Caco-2 (cell line): Measurements from ENCODE around the gene AADACL4. TPM values are rescaled to one million over a fixed set of nuclear protein-coding genes. Genes with fewer than 3 reads are reported as not detected.

Experiments used
- BruUV-seq: library from RNA; stranded (reverse); fragments of 400-500 nt; replicated peaks from 2 replicates; lab custom pipeline; 2021; lab: Mats Ljungman, UMichigan
- CTCF ChIA-PET: fragments of 300-600 bp; sonication (Branson Sonifier 250); formaldehyde crosslinking; loops from one replicate; lab custom pipeline; 2022; ENCODE audit warnings: antibody characterized with exemption; lab: Charles Lee
- POLR2A ChIA-PET: fragments of 300-600 bp; sonication (Branson Sonifier 250); formaldehyde crosslinking; loops from one replicate; lab custom pipeline; 2022; ENCODE audit warnings: antibody characterized with exemption; lab: Charles Lee
- DNase-seq, 2 experiments: peaks; one replicate each; pipeline versions ENCODE4 v3.0.0 to v3.0.0-alpha.2; 2020 to 2022
- H3K27me3 ChIP-seq: replicated peaks from 2 replicates; pipeline ENCODE4 v1.6.0; 2011; ENCODE audit warnings: low read length; ENCODE audit not compliant: control insufficient read depth, insufficient read depth
- H3K36me3 ChIP-seq: 2 replicates; pipeline ENCODE4 v1.5.1; 2011; ENCODE audit warnings: low read length; ENCODE audit not compliant: control insufficient read depth, insufficient read depth
- H3K4me1 ChIP-seq: fragments of 250-450 bp; sonication (Bioruptor Pico); 2 replicates; pipeline ENCODE4 v1.5.1; 2020; ENCODE audit warnings: mild to moderate bottlenecking
- H3K4me3 ChIP-seq: 2 replicates; pipeline ENCODE4 v1.5.1; 2011; ENCODE audit warnings: low read depth, mild to moderate bottlenecking, control low read depth, low read length
- H3K9me3 ChIP-seq: fragments of 250-450 bp; sonication (Bioruptor Pico); 2 replicates; pipeline ENCODE4 v1.5.1; 2020; ENCODE audit warnings: mild to moderate bottlenecking, moderate library complexity
- H3K27ac Mint-ChIP-seq: one replicate; pipeline ENCODE4 v1.8.0; 2022; ENCODE audit warnings: mixed read lengths; ENCODE audit not compliant: unreplicated experiment
- H3K27me3 Mint-ChIP-seq: one replicate; pipeline ENCODE4 v1.8.0; 2022; ENCODE audit warnings: mixed read lengths; ENCODE audit not compliant: insufficient read depth, unreplicated experiment
- H3K36me3 Mint-ChIP-seq: one replicate; pipeline ENCODE4 v1.8.0; 2022; ENCODE audit warnings: mild to moderate bottlenecking, mixed read lengths; ENCODE audit not compliant: insufficient read depth, unreplicated experiment
- H3K4me1 Mint-ChIP-seq: one replicate; pipeline ENCODE4 v1.8.0; 2022; ENCODE audit warnings: low read depth, mixed read lengths; ENCODE audit not compliant: unreplicated experiment
- H3K4me3 Mint-ChIP-seq: one replicate; pipeline ENCODE4 v1.8.0; 2022; ENCODE audit warnings: mild to moderate bottlenecking, moderate library complexity, mixed read lengths; ENCODE audit not compliant: unreplicated experiment
- H3K9me3 Mint-ChIP-seq: one replicate; pipeline ENCODE4 v1.8.0; 2022; ENCODE audit warnings: mixed read lengths; ENCODE audit not compliant: unreplicated experiment
- intact Hi-C: fragments of 100-400 bp; cut with micrococcal nuclease; formaldehyde crosslinking; loops from one replicate; pipeline ENCODE4 v1.10.0; 2022; ENCODE audit not compliant: unreplicated experiment
- total RNA-seq: library from RNA; stranded (reverse); gene quantifications from 2 replicates; pipeline ENCODE4 v1.2.3, GENCODE V29; 2022
- TF ChIP-seq, protein P1 (sequence below), 2 experiments: fragments of 200-600 bp in 1 of 2; IDR thresholded peaks; 1 replicate in 1 of 2; 2 replicates in 1 of 2; pipeline versions ENCODE4 v1.5.1 to v1.8.0; 2011 to 2022; ENCODE audit warnings: antibody characterized with exemption in 1 of 2, control low read depth in 1 of 2, inconsistent platforms in 1 of 2, low read depth in 1 of 2, low read length in 1 of 2, mild to moderate bottlenecking in 1 of 2, moderate library complexity in 1 of 2; ENCODE audit not compliant: insufficient read depth in 1 of 2, severe bottlenecking in 1 of 2, unreplicated experiment in 1 of 2

Gene AADACL4
- total RNA-seq, 1 experiment from 2014 or later: not detected

DNA sequence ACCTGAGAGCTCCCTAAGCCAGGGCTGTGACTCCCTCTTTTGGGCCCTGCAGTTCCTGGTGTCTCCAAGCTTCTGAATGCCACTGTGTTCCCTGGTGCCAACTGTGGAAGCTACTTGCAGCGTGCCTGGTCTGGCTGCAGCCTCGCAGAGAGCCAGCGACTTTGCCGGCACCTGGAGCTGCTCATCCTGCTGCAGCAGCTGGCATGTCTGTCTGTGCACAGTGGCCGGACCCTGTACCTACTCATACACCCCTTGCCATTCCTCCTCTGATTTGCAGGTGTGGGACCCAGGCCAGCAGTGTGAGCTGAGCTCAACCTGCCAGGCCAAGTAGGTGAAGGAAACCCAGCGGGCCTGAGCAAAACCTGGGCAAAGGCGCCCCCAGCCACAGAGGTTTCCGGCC lies 12.3 kb upstream of the AADACL4 start:
- no peak overlapping the region for H3K4me3 Mint-ChIP-seq
- Histone ChIP-seq H3K9me3 (no peaks in the 10 kb centered on the region; the same call in 1 of the 2 replicates), H3K27me3 (no peaks in the 10 kb centered on the region), H3K36me3 (no peaks in the 10 kb centered on the region), H3K4me3 (no peak overlapping the region), H3K4me1 (peaks cover 6% of the 10 kb centered on the region)
- intact Hi-C loops: no loop called here
- ChIA-PET CTCF (interaction anchor here (1.7 kb wide), 1 partner anchor 28 kb away, joined by 3 read pairs; no protein-coding TSS in a partner anchor), POLR2A (no interaction called here)
- H3K4me1 Mint-ChIP-seq: no peaks in the 10 kb centered on the region
- H3K27me3 Mint-ChIP-seq: no peaks in the 10 kb centered on the region
- TF ChIP-seq, protein P1, sequence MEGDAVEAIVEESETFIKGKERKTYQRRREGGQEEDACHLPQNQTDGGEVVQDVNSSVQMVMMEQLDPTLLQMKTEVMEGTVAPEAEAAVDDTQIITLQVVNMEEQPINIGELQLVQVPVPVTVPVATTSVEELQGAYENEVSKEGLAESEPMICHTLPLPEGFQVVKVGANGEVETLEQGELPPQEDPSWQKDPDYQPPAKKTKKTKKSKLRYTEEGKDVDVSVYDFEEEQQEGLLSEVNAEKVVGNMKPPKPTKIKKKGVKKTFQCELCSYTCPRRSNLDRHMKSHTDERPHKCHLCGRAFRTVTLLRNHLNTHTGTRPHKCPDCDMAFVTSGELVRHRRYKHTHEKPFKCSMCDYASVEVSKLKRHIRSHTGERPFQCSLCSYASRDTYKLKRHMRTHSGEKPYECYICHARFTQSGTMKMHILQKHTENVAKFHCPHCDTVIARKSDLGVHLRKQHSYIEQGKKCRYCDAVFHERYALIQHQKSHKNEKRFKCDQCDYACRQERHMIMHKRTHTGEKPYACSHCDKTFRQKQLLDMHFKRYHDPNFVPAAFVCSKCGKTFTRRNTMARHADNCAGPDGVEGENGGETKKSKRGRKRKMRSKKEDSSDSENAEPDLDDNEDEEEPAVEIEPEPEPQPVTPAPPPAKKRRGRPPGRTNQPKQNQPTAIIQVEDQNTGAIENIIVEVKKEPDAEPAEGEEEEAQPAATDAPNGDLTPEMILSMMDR (IDR thresholded peaks at IDR 0.05; ENCODE audit: insufficient read depth in 1 of 2, low read depth in 1 of 2, low read length in 1 of 2, severe bottlenecking in 1 of 2, unreplicated experiment in 1 of 2): no peak
- no peaks in the 10 kb centered on the region for H3K9me3 Mint-ChIP-seq
- BruUV-seq: no TSS peak
- H3K36me3 Mint-ChIP-seq: peaks cover 5% of the 10 kb centered on the region
- DNase-seq: no peak
- H3K27ac Mint-ChIP-seq: no peak overlapping the region

- H3K4me1 Mint-ChIP-seq: no peaks in the 10 kb centered on the region
- peaks cover 9% of the 10 kb centered on the region for H3K9me3 Mint-ChIP-seq
- H3K27ac Mint-ChIP-seq: no peak overlapping the region
- Histone ChIP-seq H3K4me3 (no peak overlapping the region), H3K27me3 (no peaks in the 10 kb centered on the region), H3K36me3 (no peaks in the 10 kb centered on the region), H3K4me1 (peaks cover 8% of the 10 kb centered on the region), H3K9me3 (no peaks in the 10 kb centered on the region; the same call in 1 of the 2 replicates)
- no TSS peak for BruUV-seq
- TF ChIP-seq, protein P1 (IDR thresholded peaks at IDR 0.05; ENCODE audit: insufficient read depth in 1 of 2, low read depth in 1 of 2, low read length in 1 of 2, severe bottlenecking in 1 of 2, unreplicated experiment in 1 of 2): no peak
- ChIA-PET CTCF (no interaction called here), POLR2A (no interaction called here)
- H3K4me3 Mint-ChIP-seq: no peak overlapping the region
- intact Hi-C loops: no loop called here
- H3K27me3 Mint-ChIP-seq: no peaks in the 10 kb centered on the region
- peaks cover 5% of the 10 kb centered on the region for H3K36me3 Mint-ChIP-seq
- DNase-seq: no peak
Observed at GRCh38 chr1:12634156-12634555, 9.7 kb upstream of the AADACL4 start.

DNA sequence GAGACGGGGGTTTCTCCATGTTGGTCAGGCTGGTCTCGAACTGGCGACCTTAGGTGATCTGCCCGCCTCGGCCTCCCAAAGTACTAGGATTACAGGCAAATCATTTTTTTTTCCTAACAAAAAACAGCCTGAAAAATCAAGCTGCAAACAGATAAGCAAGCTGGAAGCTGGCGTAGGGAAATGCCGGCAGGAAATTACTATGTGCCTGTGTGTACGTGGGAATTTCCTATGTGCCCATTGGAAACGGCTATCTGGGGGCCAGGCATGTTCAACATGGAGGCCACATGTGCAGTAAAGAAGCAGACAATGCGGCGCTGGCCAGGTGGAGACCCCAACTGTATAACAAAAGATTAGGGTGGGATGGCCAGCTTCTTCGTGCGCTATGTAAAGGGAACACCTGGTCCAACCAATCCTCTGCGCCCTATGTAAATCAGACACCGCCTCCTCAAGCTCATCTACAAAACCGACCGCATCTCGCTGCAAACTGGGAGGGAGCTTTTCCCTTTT lies 9.1 kb upstream of the AADACL4 start:
- POLR2A ChIA-PET: no interaction called here
- TF ChIP-seq, protein P1 (IDR thresholded peaks at IDR 0.05; ENCODE audit: insufficient read depth in 1 of 2, low read depth in 1 of 2, low read length in 1 of 2, severe bottlenecking in 1 of 2, unreplicated experiment in 1 of 2): no peak

More for the DNA sequence above, 9.1 kb upstream of the AADACL4 start:
- Mint-ChIP-seq H3K27me3 (no peaks in the 10 kb centered on the region), H3K36me3 (peaks cover 5% of the 10 kb centered on the region), H3K4me3 (no peak overlapping the region), H3K9me3 (peaks cover 11% of the 10 kb centered on the region), H3K27ac (no peak overlapping the region), H3K4me1 (no peaks in the 10 kb centered on the region)
- peaks cover 2% of the 10 kb centered on the region; the same call in 1 of the 2 replicates for H3K9me3 ChIP-seq
- no peak overlapping the region for H3K4me3 ChIP-seq
- intact Hi-C loops: no loop called here
- BruUV-seq: no TSS peak
- no peaks in the 10 kb centered on the region for H3K27me3 ChIP-seq
- H3K36me3 ChIP-seq: no peaks in the 10 kb centered on the region
- no peak for DNase-seq
- peaks cover 8% of the 10 kb centered on the region for H3K4me1 ChIP-seq
- CTCF ChIA-PET: no interaction called here
